PC-9 (cell line): ENCODE measurements around the gene CASQ1. TPM values are rescaled to one million over a fixed set of nuclear protein-coding genes. Genes with fewer than 3 reads are reported as not detected.

Experiments
- BruUV-seq: library from RNA; stranded (reverse); fragments of 400-500 nt; replicated peaks from 2 replicates; lab custom pipeline; 2021; lab: Mats Ljungman, UMichigan
- CTCF ChIA-PET: fragments of 300-600 bp; sonication (Branson Sonifier 250); formaldehyde crosslinking; loops from one replicate; lab custom pipeline; 2022; ENCODE audit warnings: antibody characterized with exemption; lab: Charles Lee
- POLR2A ChIA-PET: fragments of 300-600 bp; sonication (Branson Sonifier 250); formaldehyde crosslinking; loops from one replicate; lab custom pipeline; 2022; ENCODE audit warnings: antibody characterized with exemption; ENCODE audit not compliant: unreplicated experiment; lab: Charles Lee
- DNase-seq, 2 experiments: peaks; one replicate each; pipeline versions ENCODE4 v3.0.0 to v3.0.0-alpha.2; 2015 to 2022; ENCODE audit warnings: mixed read lengths in 1 of 2
- H2AFZ ChIP-seq: fragments of 200-600 bp; sonication (generic); 2 replicates; pipeline ENCODE4 v1.8.1; 2017; ENCODE audit warnings: antibody characterized with exemption
- H3F3A ChIP-seq: fragments of 200-600 bp; sonication (generic); 2 replicates; pipeline ENCODE4 v1.8.1; 2017; ENCODE audit warnings: antibody characterized with exemption, mild to moderate bottlenecking, low read depth; ENCODE audit not compliant: insufficient read depth
- H3K27ac ChIP-seq: fragments of 200-600 bp; sonication (generic); 2 replicates; pipeline ENCODE4 v1.6.1; 2016; ENCODE audit warnings: mixed run types
- H3K27me3 ChIP-seq: fragments of 200-600 bp; sonication (generic); 2 replicates; pipeline ENCODE4 v1.6.1; 2016; ENCODE audit warnings: low read depth, mixed run types; ENCODE audit not compliant: insufficient read depth
- H3K36me3 ChIP-seq: fragments of 200-600 bp; sonication (generic); 2 replicates; pipeline ENCODE4 v1.6.1; 2016; ENCODE audit warnings: low read depth, mixed run types
- H3K4me1 ChIP-seq: fragments of 200-600 bp; sonication (generic); replicated peaks from 2 replicates; pipeline ENCODE4 v1.6.1; 2016; ENCODE audit warnings: mixed run types; ENCODE audit not compliant: insufficient read depth
- H3K4me2 ChIP-seq: fragments of 200-600 bp; sonication (generic); 2 replicates; pipeline ENCODE4 v1.6.1; 2017; ENCODE audit warnings: mixed run types
- H3K4me3 ChIP-seq: fragments of 200-600 bp; sonication (generic); 2 replicates; pipeline ENCODE4 v1.6.1; 2016; ENCODE audit warnings: mixed run types
- H3K79me2 ChIP-seq: fragments of 200-600 bp; sonication (generic); 2 replicates; pipeline ENCODE4 v1.6.1; 2017; ENCODE audit warnings: low read depth, mixed run types
- H3K9me2 ChIP-seq: fragments of 200-600 bp; sonication (generic); 2 replicates; pipeline ENCODE4 v1.8.1; 2017; ENCODE audit warnings: mild to moderate bottlenecking; ENCODE audit not compliant: insufficient read depth
- H3K9me3 ChIP-seq: fragments of 200-600 bp; sonication (generic); 2 replicates; pipeline ENCODE4 v1.8.1; 2016; ENCODE audit warnings: low read depth; ENCODE audit not compliant: insufficient read depth
- H4K20me1 ChIP-seq: fragments of 200-600 bp; sonication (generic); 2 replicates; pipeline ENCODE4 v1.8.1; 2017; ENCODE audit not compliant: insufficient read depth
- CTCF ChIP-seq: fragments of 200-600 bp; sonication (generic); conservative IDR thresholded peaks from 2 replicates; pipeline ENCODE4 v1.6.1; 2017; ENCODE audit warnings: mixed run types, antibody characterized with exemption, mild to moderate bottlenecking, moderate library complexity
- EZH2 ChIP-seq: fragments of 200-600 bp; sonication (generic); IDR thresholded peaks from 2 replicates; pipeline ENCODE4 v1.8.0; 2017; ENCODE audit warnings: antibody characterized with exemption, low read depth
- intact Hi-C: fragments of 100-400 bp; cut with micrococcal nuclease; formaldehyde crosslinking; loops from one replicate; pipeline ENCODE4 v1.10.0; 2022; ENCODE audit not compliant: unreplicated experiment
- total RNA-seq: library from RNA; stranded (reverse); gene quantifications from 2 replicates; pipeline ENCODE4 v1.2.3, GENCODE V29; 2021

Gene CASQ1
- total RNA-seq, 1 experiment from 2014 or later, result not detected

GRCh38 chr1:160238408-160238807 is 48.0 kb downstream of the CASQ1 start:
- peaks cover 24% of the 10 kb centered on the region for H3K36me3 ChIP-seq

GRCh38 chr1:160239582-160240299 is 49.4 kb downstream of the CASQ1 start:
- CTCF ChIA-PET, result no interaction called here
- no peak for DNase-seq
- Histone ChIP-seq H3K4me3 (no peak overlapping the region), H3F3A (no peaks in the 10 kb centered on the region), H3K4me2 (no peak overlapping the region), H2AFZ (no peak overlapping the region), H4K20me1 (peaks cover 23% of the 10 kb centered on the region), H3K9me3 (no peaks in the 10 kb centered on the region), H3K36me3 (peaks cover 20% of the 10 kb centered on the region), H3K9me2 (no peaks in the 10 kb centered on the region), H3K27me3 (no peaks in the 10 kb centered on the region), H3K27ac (no peak overlapping the region), H3K79me2 (peaks cover 10% of the 10 kb centered on the region; the same call in 1 of the 2 replicates), H3K4me1 (no peaks in the 10 kb centered on the region)
- POLR2A ChIA-PET, result no interaction called here
- TF ChIP-seq CTCF (no peak), EZH2 (no peak)
- intact Hi-C loops, result no loop called here
- no TSS peak for BruUV-seq

More at GRCh38 chr1:160238408-160238807, 48.0 kb downstream of the CASQ1 start:
- 0 out of 2 replicates have a peak, but pooled peaks cover 7% of the 10 kb centered on the region for H3K79me2 ChIP-seq
- intact Hi-C loops, result no loop called here
- H2AFZ ChIP-seq, result no peak overlapping the region
- no peaks in the 10 kb centered on the region for H3K9me3 ChIP-seq
- no peak overlapping the region for H3K4me3 ChIP-seq
- no peaks in the 10 kb centered on the region for H3K9me2 ChIP-seq
- H4K20me1 ChIP-seq, result peaks cover 13% of the 10 kb centered on the region
- TF ChIP-seq CTCF (no peak), EZH2 (no peak)
- H3K27ac ChIP-seq, result no peak overlapping the region
- no TSS peak for BruUV-seq
- no peak for DNase-seq
- no peak overlapping the region for H3K4me2 ChIP-seq
- H3F3A ChIP-seq, result no peaks in the 10 kb centered on the region; the same call in 1 of the 2 replicates
- H3K27me3 ChIP-seq, result no peaks in the 10 kb centered on the region
- ChIA-PET POLR2A (no interaction called here), CTCF (no interaction called here)
- H3K4me1 ChIP-seq, result no peaks in the 10 kb centered on the region

- Histone ChIP-seq H4K20me1 (peaks cover 49% of the 10 kb centered on the region), H3K9me2 (no peaks in the 10 kb centered on the region), H3F3A (no peaks in the 10 kb centered on the region), H3K27me3 (no peaks in the 10 kb centered on the region), H3K4me3 (no peak overlapping the region), H3K27ac (no peak overlapping the region), H3K4me2 (no peak overlapping the region), H3K9me3 (no peaks in the 10 kb centered on the region), H3K4me1 (no peaks in the 10 kb centered on the region), H3K79me2 (peaks cover 42% of the 10 kb centered on the region), H3K36me3 (peaks cover 6% of the 10 kb centered on the region), H2AFZ (no peak overlapping the region)
- CTCF ChIA-PET, result no interaction called here
- DNase-seq, result no peak
- no peak for TF ChIP-seq CTCF
- BruUV-seq, result no TSS peak
- POLR2A ChIA-PET, result no interaction called here
- intact Hi-C loops, result no loop called here
These were observed 53.4 kb downstream of the CASQ1 start for GRCh38 chr1:160243767-160244166.
